NCI-H446 (cell line): ENCODE results near the gene EPB41L1.
"Not testable (repeated sequence)": the region's sequence is repeated elsewhere in the genome, so short reads cannot be mapped to it uniquely, and the experiment has no call there.

ENCODE experiments used
- DNase-seq, 2 experiments: peaks; one replicate each; lab custom pipeline; 2025; lab: John Stamatoyannopoulos, UW

Gene EPB41L1

GRCh38 chr20:36126836-36127527 lies 27.6 kb upstream of the EPB41L1 start:
- DNase-seq: no peak

- no peak for DNase-seq
Observed at GRCh38 chr20:36128463-36129159, 25.9 kb upstream of the EPB41L1 start.

DNA sequence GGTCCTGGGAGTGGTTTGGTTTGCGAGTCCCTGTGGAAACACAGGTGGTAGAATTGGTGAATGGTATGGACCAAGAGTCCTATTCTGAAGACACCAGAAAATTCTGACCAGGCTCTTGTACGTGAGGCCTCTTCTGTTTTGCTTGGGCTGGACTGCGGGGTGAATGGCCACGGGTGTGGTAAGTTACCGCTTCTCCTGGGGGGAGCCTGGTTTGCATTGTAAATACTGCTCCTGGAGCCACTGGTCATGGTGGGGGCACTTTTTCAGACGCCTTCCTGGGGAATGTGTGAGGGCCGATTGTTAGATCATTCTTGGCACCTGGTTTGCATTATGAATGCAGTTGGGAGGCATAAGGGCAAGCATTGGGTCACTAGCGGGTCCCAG lies 25.4 kb upstream of the EPB41L1 start:
- DNase-seq: no peak

DNA sequence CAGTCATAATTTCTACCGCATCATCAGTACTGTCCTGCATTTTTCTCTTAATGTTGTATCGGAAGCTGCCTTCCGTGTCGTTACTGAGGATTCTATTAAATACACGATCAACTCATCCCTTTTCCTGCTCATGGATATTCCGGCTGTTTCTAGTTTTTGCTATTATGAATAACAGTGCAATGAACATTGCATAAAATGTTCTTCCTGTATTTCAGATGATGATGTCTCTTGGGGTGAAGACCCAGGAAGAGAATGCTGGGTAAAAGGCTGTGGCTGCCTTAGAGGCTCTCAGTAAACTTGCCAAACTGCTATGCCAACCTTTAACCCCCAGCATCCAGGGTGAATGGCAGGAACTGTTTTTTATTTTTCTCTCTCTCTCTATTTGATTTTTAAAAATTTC lies 24.1 kb upstream of the EPB41L1 start:
- no peak for DNase-seq

- DNase-seq: peak in 1 of 2 experiments; percentile 11
Observed at GRCh38 chr20:36132802-36133211, 21.7 kb upstream of the EPB41L1 start.

- no peak for DNase-seq
Observed at GRCh38 chr20:36133821-36134220, 20.7 kb upstream of the EPB41L1 start.

GRCh38 chr20:36135159-36135558 lies 19.4 kb upstream of the EPB41L1 start:
- DNase-seq: no peak

DNA sequence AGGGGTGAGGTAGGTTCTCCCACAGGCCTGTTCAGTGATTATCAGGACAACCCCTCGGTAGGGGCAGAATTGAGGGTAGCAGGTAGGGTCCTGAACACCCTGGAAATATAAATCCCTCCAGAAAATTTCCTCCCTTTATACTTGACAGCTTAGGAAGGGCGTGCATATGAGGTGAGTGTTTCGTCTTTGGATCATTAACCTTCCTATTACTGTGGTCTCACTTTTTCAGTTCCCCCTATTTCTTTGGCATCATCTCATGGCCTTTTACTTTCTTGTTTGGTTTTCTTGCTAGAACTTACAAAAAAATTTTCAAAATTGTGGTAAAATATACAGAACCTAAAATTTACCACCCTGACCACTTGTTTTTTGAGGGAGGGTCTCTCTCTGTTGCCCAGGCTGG lies 18.7 kb upstream of the EPB41L1 start:
- DNase-seq: no peak

DNA sequence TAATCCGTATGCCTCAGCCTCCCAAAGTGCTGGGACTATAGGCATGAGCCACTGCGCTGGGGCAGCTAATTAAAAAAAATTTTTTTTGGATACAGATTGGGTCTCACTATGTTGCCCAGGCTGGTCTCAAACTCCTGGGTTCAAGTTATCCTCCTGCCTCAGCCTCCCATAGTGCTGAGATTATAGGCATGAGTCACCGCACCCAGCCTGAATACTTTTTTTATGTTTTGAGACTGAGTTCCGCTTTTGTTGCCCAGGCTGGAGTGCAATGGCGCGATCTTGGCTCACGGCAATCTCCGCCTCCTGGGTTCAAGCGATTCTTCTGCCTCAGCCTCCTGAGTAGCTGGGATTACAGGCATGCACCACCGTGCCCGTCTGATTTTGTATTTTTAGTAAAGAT lies 17.2 kb upstream of the EPB41L1 start:
- DNase-seq: not testable (repeated sequence)

DNA sequence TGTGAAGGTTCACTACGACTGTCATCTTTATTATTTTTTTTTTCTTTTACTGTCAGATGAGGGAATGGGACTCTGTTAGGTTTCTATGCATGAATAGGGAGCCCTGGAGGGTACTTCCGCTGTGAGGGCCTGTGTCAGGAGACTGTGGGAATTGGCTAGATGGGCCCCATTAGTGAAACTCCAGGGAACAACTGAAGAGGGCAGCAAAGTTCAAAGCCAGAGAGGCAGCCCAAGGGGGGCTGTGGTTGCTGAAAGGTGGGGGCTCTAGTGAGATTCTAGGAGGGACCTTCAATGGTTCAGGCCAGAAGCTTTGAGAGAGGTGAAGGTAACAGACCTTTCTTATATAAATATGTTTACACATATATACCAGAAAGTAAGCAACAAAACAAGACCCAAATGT lies 13.2 kb upstream of the EPB41L1 start:
- DNase-seq: no peak

DNA sequence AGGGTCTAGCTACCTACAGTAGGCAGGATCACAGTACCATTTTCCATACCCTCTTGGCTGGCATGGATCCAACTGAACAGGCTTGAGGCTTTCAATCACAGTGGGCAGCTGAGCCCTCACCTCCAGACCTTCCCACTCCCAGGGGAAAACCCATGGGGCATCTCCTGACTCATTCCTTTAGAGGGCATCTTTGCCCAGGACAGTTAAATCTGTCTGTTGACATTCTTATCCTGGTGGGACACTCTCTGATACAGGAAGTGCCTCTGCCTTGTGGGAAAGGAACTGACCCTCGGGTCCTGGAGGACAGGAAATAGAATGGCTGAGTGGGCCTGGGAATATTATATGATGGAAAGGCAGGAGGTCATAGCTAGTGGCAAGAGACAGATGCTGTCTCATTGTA lies 10.2 kb upstream of the EPB41L1 start:
- no peak for DNase-seq

GRCh38 chr20:36145877-36146707 lies 8.4 kb upstream of the EPB41L1 start:
- DNase-seq: peak in 1 of 2 experiments; percentile 71

- no peak for DNase-seq
Observed at GRCh38 chr20:36147690-36148089, 6.8 kb upstream of the EPB41L1 start.

GRCh38 chr20:36148439-36148838 lies 6.1 kb upstream of the EPB41L1 start:
- DNase-seq: no peak

GRCh38 chr20:36149012-36149411 lies 5.5 kb upstream of the EPB41L1 start:
- no peak for DNase-seq

DNA sequence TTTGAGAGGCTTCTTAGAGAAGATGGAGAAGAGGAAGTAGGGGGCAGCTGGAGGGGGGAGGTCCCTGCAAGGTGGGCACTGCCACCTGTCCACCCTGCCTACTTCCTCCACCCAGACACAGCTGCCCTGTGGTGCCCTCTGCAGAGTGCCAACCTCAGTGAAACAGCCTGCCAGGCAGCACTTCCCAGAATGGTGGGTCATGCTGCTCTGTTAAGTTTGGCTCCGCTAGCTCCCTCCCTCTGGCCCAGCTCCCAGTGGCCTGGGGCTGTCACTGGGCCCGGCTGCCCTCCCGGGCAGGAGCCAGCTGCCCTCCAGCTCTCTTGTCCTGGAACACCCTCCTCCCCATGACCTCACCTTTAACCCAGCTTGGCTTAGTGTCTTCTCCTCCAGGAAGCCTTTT lies 5.1 kb upstream of the EPB41L1 start:
- no peak for DNase-seq

- DNase-seq: no peak
Observed at GRCh38 chr20:36150489-36150846, 4.1 kb upstream of the EPB41L1 start.

DNA sequence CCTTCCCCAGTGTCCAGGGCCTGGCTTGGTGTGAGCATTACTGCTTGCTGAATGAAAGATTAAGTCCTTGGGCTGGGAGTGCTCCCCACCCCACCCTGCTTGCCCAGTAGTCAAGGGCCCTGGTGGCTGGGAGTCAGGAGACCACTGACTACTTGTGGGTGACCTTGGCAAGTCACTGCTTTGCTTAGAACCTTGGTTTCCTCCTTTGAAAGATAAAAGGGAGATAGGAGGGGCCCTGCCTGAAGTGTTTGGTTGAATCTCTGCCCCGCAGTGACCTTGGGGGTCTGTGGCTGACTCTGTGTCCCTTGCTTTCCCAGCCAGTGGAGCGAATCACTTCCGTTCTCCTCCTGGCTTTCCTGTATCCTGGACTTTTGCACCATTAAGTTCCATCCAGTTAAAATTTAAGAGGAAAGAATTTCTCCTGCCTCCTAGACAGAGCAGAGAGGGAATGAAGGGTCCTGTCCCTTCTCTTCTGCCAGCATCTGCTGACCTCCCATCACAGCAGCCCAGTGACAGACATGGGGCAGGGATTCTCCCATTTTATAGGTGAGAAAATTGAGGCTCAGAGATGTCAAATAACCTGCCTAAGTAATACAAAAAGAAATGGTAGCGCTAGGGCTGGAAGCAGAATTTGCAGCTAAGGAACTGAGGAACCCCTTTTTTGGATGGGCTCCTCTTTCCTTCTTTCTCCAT lies 3.5 kb upstream of the EPB41L1 start:
- no peak for DNase-seq

GRCh38 chr20:36152261-36152660 lies 2.3 kb upstream of the EPB41L1 start:
- DNase-seq: peak in 1 of 2 experiments; percentile 38

DNA sequence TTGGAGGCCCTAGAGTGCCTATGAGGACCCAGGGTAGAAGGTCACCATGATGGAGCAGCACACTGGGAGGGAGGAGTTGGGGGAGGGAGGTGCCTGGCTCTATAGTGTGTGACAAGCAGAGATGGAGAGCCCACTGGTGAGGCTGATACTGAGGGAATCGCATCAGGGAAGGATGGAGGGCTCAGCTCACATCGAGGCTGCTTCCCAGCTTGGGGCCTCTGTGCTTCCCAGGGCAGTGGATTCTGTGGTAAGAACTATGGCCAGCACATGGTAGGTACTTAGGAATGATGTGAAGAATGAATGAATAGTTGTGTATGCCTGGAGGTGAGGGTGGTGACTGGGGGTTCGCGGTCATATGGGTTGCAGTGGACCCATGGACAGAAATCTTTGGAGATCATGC lies 1.3 kb upstream of the EPB41L1 start:
- no peak for DNase-seq

- DNase-seq: peak in 1 of 2 experiments; percentile 86
Observed at GRCh38 chr20:36153736-36154699, 522 bp upstream of the EPB41L1 start.
